ENCODE data around the gene MS4A18. TPM values are rescaled to one million over a fixed set of nuclear protein-coding genes. Genes with fewer than 3 reads are reported as not detected.

MS4A18 gene
- total and polyA plus RNA-seq, 10 of the 15 experiments (the other 5 are each of a cell fraction or from before 2014, with no cell fraction given) = not detected

DNA sequence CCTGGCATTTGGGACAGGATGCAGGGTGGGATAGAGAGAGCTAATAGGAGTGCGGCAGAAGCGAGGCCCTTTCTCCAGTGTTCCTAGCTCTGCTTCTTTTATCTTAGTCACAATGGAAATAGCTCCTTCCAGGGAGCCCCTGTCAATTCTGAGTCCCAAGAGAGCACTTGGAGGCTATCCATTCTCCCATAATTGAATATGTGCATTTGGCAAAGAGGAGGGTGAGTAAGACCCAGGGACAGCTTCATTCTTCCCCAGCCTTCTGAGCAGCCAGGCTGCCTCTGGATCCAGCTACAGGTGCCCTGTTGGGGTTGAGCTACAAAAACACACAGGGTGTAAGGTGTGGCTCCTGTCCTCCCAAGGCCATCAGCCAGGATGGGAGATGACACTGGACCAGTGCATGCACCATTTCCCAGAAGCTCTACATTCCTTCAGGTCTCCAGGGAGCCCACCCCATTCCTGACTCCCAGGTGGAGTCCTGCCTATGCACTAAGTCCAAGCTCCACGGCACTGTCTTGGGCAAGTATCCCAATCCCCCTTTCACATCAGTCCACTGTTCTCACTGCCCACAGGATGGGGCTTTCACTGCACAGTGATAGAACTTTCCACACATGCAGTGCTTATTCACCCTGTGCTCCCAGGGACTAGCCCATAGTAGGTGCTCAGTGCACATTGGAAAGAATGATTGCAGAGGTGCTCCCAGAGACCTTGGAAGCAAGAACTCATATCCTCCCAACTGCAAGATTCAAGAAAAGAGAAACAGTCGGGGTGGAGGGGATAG is 66.8 kb downstream of the MS4A18 start:
- no peak for FAIRE-seq
- CTCF ChIA-PET = interaction anchor here (0.6 to 1.7 kb wide), 5 partner anchors 12 to 96 kb away, joined by 3 to 6 read pairs (median 5); no protein-coding TSS in a partner anchor
- POLR2A ChIA-PET = interaction anchor here (0.6 kb wide), 2 partner anchors 49 to 122 kb away, joined by 7 read pairs; partner anchors contain the start of gene TMEM109

More for the DNA sequence above, 66.8 kb downstream of the MS4A18 start:
- H3K27me3 ChIP-seq (replicated peaks in 1 of 2; ENCODE audit: control insufficient read depth in 2 of 2, insufficient read depth in 2 of 2, low read length in 1 of 2) = no peaks in the 10 kb centered on the region; a peak in 1 of 4 replicates
- H3K4me1 ChIP-seq (ENCODE audit: control insufficient read depth, insufficient read depth, low read length) = no peaks in the 10 kb centered on the region
- no TSS peak for BruUV-seq (replicated peaks)
- in situ Hi-C loops (cut with MboI) (no loop called here), intact Hi-C loops (cut with micrococcal nuclease; ENCODE audit: unreplicated experiment) (no loop called here)
- no peaks in the 10 kb centered on the region for H3K36me3 ChIP-seq (ENCODE audit: control insufficient read depth in 2 of 2, insufficient read depth in 2 of 2, low read length in 1 of 2)
- DNase-seq (ENCODE audit: low read depth, low spot score) = no peak
- WGBS (ENCODE audit: insufficient coverage, insufficient replicate concordance, low lambda C conversion rate, missing lambda C conversion rate) = 33% methylated on average over 4 of the region's 4 CpGs
- no peak overlapping the region for H3K4me3 ChIP-seq
- RAD21 ChIA-PET (ENCODE audit: unreplicated experiment) = no interaction called here
- H3K9me3 ChIP-seq (replicated peaks; ENCODE audit: control insufficient read depth, insufficient read depth, low read length) = no peaks in the 10 kb centered on the region; the same call in 2 of the 3 replicates
- ATAC-seq = no peak
- no peaks in the 10 kb centered on the region for H3K79me2 ChIP-seq (ENCODE audit: control insufficient read depth, insufficient read depth, low read length)
- SMC1A ChIA-PET (ENCODE audit: uncharacterized antibody, unreplicated experiment) = interaction anchor here (1.0 kb wide), 1 partner anchor 13 kb away, joined by 3 read pairs; no protein-coding TSS in a partner anchor
- H3K4me2 ChIP-seq (ENCODE audit: control insufficient read depth, insufficient read depth) = no peak overlapping the region
- no peak overlapping the region for H3K9ac ChIP-seq (ENCODE audit: control insufficient read depth, insufficient read depth, low read length)
- no peak overlapping the region for H3K27ac ChIP-seq (ENCODE audit: control insufficient read depth, insufficient read depth)
- H4K20me1 ChIP-seq (ENCODE audit: control insufficient read depth, insufficient read depth) = no peaks in the 10 kb centered on the region
- TF ChIP-seq NFYB (IDR thresholded peaks at IDR 0.05; ENCODE audit: insufficient read depth, low read depth, low read length) (no peak), MTA2 (IDR thresholded peaks at IDR 0.05; ENCODE audit: low read depth) (no peak), SUZ12 (IDR thresholded peaks at IDR 0.05; ENCODE audit: unreplicated experiment) (no peak), TCF3 (IDR thresholded peaks at IDR 0.05; ENCODE audit: borderline replicate concordance, insufficient read depth, low read depth, low read length) (no peak), SMC3 (IDR thresholded peaks at IDR 0.05; ENCODE audit: borderline replicate concordance, low read length) (no peak)
- TF ChIP-seq, protein P1, sequence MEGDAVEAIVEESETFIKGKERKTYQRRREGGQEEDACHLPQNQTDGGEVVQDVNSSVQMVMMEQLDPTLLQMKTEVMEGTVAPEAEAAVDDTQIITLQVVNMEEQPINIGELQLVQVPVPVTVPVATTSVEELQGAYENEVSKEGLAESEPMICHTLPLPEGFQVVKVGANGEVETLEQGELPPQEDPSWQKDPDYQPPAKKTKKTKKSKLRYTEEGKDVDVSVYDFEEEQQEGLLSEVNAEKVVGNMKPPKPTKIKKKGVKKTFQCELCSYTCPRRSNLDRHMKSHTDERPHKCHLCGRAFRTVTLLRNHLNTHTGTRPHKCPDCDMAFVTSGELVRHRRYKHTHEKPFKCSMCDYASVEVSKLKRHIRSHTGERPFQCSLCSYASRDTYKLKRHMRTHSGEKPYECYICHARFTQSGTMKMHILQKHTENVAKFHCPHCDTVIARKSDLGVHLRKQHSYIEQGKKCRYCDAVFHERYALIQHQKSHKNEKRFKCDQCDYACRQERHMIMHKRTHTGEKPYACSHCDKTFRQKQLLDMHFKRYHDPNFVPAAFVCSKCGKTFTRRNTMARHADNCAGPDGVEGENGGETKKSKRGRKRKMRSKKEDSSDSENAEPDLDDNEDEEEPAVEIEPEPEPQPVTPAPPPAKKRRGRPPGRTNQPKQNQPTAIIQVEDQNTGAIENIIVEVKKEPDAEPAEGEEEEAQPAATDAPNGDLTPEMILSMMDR (IDR thresholded peaks at IDR 0.05 in 2 of 3, conservative IDR thresholded peaks at IDR 0.05 in 1 of 3; ENCODE audit: control insufficient read depth in 2 of 3, extremely low read depth in 1 of 3, insufficient read depth in 1 of 3, low read depth in 3 of 3, low read length in 3 of 3) = no peak
- no peak overlapping the region for H2AFZ ChIP-seq (ENCODE audit: control insufficient read depth, low read depth, low read length)
